ENCODE results near the gene KCNIP3.

GRCh38 chr2:95359031-95359430 is 61.9 kb downstream of the KCNIP3 start:
- TF ChIP-seq CTCF (IDR thresholded peaks at IDR 0.05; ENCODE audit: insufficient read depth, low read depth, low read length) (no peak), EZH2 (IDR thresholded peaks at IDR 0.05; ENCODE audit: insufficient read depth, low read length) (no peak)

All from astrocyte (in vitro differentiated cells and primary cell).